IPS-18c (cell line): Measurements from ENCODE around the gene HS3ST3A1.

Experiments used
- H3K4me3 ChIP-seq: 2 replicates; pipeline ENCODE4 v1.7.0; 2013; ENCODE audit warnings: low read depth, mild to moderate bottlenecking, low read length, moderate library complexity; ENCODE audit not compliant: insufficient read depth
- H3K9me3 ChIP-seq: one replicate; pipeline ENCODE4 v1.6.1; 2013; ENCODE audit warnings: mild to moderate bottlenecking, low read length, moderate library complexity; ENCODE audit not compliant: control insufficient read depth, insufficient read depth

Gene HS3ST3A1

DNA sequence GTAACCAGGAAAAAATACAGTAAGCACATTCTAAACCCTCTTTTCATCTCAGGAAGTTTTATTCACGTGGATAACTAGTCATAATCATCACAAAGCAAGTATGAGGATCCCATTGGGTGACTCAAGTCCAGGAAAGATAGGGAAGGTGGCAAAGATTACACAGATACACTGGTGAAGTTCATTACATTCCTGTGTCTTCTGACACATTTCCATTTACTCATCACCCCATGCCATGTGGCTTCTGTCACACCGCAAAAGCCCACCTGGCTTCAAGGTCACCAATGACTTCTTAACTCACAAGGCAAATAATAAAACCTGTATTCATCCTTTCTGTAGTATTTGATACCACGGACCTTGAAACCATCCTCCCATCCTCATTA lies 17.0 kb downstream of the HS3ST3A1 start:
- Histone ChIP-seq H3K9me3 (no peaks in the 10 kb centered on the region), H3K4me3 (no peak overlapping the region)

- H3K9me3 ChIP-seq = no peaks in the 10 kb centered on the region
- H3K4me3 ChIP-seq = no peak overlapping the region
These were observed 17.6 kb downstream of the HS3ST3A1 start for GRCh38 chr17:13583996-13584700.

DNA sequence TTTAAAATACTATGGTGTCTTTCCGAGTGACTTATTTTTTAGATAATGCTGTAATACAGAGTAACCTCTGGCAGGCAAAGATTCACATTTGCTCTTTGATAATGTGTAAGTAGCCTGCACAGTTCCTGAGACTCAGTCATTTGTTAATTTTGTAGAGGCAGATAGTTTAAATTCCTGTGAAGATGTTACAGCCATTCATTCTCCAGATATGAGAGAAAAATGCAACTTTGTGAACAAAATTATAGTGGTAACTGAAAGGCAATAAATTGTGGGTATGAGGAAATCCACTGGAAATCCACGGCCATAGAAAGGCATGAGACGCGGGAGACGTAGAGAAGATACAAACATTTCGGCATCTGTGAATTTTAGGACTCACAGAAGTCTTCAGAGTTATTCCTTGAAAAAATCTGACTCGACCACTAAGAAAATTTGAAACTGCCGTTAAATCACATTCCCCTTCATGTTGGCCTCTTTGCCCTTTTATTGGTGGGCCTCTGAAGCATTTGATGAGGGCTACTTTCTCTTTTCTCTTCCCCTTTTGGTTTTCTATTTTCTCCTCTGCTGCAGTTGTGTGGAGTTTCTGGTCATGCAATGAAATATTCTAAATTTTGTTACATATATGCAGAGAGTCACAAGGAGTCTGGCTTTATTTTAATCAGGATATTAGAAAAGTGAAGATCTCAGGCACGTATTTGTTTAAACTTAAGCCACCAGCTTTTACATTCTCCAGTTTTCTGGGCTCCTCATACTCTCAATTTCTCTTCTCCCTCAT lies 18.8 kb downstream of the HS3ST3A1 start:
- H3K4me3 ChIP-seq = no peak overlapping the region
- no peaks in the 10 kb centered on the region for H3K9me3 ChIP-seq

- no peak overlapping the region for H3K4me3 ChIP-seq
- H3K9me3 ChIP-seq = no peaks in the 10 kb centered on the region
These were observed 19.8 kb downstream of the HS3ST3A1 start for GRCh38 chr17:13581925-13582324.

- no peak overlapping the region for H3K4me3 ChIP-seq
- no peaks in the 10 kb centered on the region for H3K9me3 ChIP-seq
These were observed 20.9 kb downstream of the HS3ST3A1 start for GRCh38 chr17:13580790-13581189.

GRCh38 chr17:13576661-13577526 lies 24.8 kb downstream of the HS3ST3A1 start:
- no peaks in the 10 kb centered on the region for H3K9me3 ChIP-seq

GRCh38 chr17:13575922-13576419 lies 25.8 kb downstream of the HS3ST3A1 start:
- no peaks in the 10 kb centered on the region for H3K9me3 ChIP-seq
- no peak overlapping the region for H3K4me3 ChIP-seq

More at GRCh38 chr17:13576661-13577526, 24.8 kb downstream of the HS3ST3A1 start:
- no peak overlapping the region for H3K4me3 ChIP-seq

DNA sequence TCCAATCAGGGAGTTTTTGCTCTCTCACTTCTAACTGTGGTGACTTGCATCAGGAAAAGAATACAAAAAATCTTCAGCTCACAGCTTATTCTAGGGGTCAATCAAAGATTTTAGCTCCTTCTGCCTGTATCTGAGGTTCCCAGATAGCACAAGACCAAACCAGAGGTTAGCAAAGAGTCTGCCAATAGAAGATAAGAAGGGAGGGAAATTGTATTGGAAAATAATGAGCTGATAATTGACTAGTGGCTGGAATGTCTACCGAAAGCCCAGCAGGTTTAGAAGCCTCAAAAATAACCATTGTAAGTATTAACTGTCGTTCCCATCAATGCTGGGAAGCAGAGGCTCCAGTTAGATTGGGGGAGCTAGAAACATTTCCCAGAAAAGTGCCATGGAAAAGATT lies 26.3 kb downstream of the HS3ST3A1 start:
- H3K9me3 ChIP-seq = no peaks in the 10 kb centered on the region
- no peak overlapping the region for H3K4me3 ChIP-seq

- H3K4me3 ChIP-seq = no peak overlapping the region
These were observed 29.1 kb downstream of the HS3ST3A1 start for GRCh38 chr17:13572581-13572980.

DNA sequence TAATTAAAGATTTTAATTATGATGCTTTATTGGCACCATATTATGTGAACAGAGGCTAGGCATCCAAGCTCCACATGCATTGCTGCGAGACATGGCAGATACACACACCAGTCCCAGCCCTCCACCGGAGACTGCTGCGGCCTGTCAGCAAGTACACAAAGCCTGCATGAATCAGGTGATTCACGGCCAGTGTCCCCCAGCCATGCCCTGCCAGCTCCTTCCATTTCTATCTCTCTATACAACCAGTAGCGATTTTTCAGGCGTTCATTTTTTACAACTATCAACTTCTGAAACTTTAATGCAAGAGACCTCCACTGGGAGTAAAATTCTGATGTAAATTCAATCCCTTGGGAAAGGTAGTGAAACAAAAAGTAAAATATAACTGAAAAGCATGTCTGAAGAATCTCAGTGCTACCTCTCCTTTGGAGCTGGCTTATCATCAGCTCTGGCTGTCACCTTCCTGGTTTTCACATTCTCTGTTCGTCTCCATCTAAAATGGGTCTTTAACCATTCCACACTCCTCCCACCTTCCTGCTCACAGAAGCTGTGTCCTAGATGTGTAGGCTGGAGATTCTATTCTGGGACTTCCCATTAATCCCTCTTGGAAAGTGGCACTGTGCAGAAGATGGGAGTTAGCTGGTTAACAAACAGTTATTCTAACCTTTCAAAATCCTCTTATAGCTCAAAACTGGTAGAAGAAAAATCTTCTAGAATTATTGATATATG lies 32.2 kb downstream of the HS3ST3A1 start:
- no peaks in the 10 kb centered on the region for H3K9me3 ChIP-seq
- no peak overlapping the region for H3K4me3 ChIP-seq

More at GRCh38 chr17:13572581-13572980, 29.1 kb downstream of the HS3ST3A1 start:
- no peaks in the 10 kb centered on the region for H3K9me3 ChIP-seq

DNA sequence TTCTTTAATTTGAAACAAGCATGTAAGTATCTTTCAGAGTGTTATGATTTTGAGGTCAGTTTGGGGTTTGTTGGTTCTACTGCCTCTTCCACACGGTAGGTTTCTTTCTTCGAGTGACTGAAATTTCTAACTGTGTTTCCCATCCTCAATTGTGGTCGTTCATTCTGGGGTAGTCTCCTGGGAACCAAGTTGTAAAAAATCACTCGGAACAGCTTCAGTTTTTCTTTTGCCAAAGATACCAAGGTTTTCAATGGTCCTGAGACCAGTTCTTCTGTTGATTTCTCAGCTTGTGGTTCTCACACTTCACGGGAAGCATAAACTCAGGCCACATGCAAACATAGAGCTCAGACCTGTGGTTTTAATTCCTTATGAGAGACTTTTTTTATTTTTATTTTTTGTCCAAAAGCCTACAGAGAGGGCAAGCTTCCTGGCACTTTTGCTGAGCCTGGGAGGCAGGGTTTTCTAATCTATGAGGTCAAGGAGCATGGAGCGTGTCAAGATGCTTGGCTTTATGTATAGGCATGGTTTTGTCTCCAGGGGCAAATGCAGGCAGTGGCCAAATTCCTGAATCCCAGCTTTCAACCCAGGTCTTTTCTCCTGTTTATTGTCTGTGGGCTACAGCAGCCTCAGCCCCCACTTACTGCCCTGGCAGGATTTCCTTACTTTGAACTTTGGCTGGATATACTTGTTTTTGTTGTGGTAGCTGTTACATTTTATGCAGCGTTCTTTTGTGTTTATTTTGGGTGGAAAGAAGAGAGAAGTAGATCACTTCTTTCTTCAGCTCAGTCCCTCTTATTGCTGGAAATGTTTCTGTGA lies 32.9 kb downstream of the HS3ST3A1 start:
- no peak overlapping the region for H3K4me3 ChIP-seq
- H3K9me3 ChIP-seq = no peaks in the 10 kb centered on the region

DNA sequence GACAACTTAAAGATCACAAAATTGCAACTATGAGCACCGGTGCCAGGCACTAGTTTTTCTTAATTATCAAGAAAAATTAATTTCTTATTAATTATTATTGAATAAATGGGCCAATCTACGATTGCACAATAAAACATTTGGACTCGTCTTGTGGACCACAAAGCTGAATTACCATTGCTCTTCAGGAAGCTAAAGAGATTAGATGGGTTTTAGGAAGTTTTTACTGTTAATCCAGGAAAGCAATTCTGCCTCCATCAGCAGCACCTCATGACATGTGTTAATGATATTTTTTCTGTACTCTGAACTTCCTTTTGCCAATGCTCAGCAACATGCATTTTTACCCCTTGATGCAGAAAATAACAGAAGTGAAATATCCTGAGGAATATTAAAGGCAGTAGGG lies 37.9 kb downstream of the HS3ST3A1 start:
- H3K4me3 ChIP-seq = no peak overlapping the region
- H3K9me3 ChIP-seq = no peaks in the 10 kb centered on the region

DNA sequence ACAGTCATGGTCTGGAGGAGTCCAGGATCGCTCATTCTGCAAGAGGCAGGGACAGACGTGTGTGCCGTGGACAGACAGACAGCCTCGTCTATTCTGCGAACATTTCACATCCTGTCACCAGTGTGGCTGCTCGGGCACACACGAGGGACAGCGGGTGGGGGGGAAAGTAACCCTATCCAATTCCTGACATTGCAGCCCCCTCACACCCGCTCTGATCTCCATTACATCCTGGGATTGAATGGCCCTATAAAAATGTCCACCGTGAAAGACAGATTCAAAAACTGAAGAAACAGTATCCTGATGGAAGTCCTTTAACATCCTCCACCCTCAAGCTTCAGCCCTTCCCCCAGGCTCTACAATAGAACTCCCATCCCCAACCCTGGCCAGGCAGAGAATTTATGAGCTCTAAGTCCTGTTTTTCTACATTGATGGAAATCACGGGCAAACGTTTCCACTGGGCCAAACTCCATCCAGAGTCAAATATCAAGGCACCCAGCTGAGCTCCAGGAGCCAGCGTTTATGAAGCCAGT lies 39.4 kb downstream of the HS3ST3A1 start:
- no peak overlapping the region for H3K4me3 ChIP-seq
- no peaks in the 10 kb centered on the region for H3K9me3 ChIP-seq

DNA sequence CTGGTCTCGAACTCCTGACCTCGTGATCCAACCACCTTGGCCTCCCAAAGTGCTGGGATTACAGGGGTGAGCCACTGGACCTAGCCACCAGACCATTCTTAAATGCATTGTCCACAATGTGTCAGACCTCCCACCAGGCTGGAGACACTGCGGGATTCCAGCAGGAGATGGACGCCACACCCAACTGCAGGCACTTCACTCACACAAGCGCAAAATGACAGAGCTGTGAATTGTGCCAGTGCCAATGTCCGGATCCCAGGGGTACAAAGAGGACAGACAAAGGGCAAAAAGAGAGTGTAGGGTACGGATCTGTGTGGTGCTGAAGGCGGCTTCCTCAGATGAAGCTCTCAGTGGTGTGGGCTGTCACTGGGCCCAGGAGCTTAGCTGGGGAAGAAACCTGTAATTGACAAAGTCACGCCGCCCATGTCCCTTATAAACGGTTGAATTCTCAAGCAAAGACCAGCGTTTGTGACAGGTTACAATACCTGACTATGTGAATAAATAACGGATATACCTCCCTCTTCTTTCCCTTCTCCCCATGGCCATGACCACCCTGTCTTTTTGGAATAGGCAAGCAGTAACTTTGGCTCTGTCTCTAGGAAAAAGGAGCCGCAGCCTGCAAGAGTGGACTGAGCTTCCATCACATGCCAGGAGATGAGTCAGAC lies 40.0 kb downstream of the HS3ST3A1 start:
- Histone ChIP-seq H3K9me3 (no peaks in the 10 kb centered on the region), H3K4me3 (no peak overlapping the region)

DNA sequence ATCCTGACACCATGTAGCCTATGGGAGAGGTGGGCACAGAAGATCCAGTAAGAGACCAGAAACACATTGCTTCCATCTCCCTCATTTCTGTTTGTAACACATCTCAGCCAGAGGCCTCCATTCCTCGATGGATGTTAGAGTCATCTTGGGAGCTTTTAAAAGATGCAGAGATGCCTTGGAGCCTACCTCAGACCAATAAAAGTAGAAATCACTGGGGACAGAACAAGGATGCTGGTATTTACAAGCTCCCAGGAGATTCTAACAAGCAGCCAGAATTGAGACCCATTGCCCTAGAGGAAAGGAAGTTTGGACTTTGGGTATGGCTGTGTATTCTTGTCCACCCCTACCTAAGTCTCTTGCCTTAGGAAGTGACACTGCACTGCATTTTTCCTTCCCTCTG lies 40.8 kb downstream of the HS3ST3A1 start:
- no peak overlapping the region for H3K4me3 ChIP-seq
- H3K9me3 ChIP-seq = no peaks in the 10 kb centered on the region

GRCh38 chr17:13558588-13558987 lies 43.1 kb downstream of the HS3ST3A1 start:
- H3K4me3 ChIP-seq = no peak overlapping the region
- H3K9me3 ChIP-seq = no peaks in the 10 kb centered on the region
